Stimulated activated CD4-positive, alpha-beta T cell treated with anti-CD3 and anti-CD28 coated beads, Interleukin-12 subunit alpha, Interleukin-12 subunit beta, amount 100 ng/mL, for 48 hours (primary cell): ENCODE results near the gene ANO3.

Source experiments
- DNase-seq, 3 donors: peaks; one replicate each; pipeline ENCODE4 v3.0.0-alpha.2; 2020; ENCODE audit warnings: low read depth in 2 of 3, low spot score in 1 of 3

ANO3 gene

DNA sequence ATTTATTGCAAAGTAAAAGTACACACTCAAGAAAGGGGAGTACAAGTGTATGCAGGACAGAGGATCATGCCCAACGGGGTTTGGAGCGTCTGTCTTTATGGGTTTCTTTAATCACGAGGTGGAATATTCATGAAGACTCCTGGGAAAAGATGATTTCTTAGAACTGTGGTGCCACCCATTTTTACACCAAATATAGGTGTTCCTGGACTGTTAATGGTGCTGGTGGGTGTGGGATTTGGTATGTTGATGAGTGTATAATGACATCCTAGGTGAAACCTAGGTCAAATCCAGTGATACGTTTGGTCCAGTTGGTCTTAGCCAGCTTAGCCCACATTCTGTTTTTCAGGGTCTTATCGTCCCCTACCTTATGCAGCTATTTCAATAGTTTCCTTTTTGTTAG lies 21.1 kb downstream of the ANO3 start:
- no peak for DNase-seq

DNA sequence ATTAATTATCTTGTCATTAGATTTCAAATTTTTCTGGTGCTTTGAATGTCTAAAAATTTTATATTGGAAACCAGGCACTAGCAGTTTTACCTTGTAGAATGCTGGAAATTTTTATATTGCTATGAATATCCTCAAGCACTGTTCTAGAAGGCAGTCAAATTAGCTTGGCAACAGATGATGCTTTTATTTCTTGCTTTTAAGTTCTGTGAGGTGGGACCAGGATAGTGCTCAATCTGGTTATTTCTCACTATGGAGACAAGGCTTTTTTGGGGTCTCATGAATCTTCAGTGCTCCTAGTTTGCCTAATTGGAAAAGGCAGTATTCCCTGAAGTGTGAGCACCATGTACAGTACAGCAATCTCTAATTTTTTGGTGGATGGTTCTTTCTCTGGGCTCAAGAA lies 27.1 kb downstream of the ANO3 start:
- DNase-seq, result no peak

DNA sequence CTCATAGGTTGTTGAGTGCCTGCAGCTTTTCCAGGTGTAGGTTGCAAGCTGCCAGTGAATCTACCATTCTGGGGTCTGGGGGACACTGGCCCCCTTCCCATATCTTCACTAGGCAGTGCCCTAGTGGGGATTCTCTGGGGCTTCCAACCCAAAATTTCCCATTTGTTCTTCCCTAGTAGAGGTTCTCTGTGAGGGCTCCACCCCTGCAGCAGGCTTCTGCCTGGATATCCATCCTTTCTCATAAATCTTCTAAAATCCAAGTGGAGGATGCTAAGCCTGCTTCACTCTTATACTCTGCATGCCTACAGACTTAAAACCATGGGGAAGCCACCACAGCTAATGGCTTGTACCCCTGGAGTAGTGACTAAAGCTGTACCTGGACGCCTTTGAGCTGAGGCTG lies 33.4 kb downstream of the ANO3 start:
- DNase-seq, result no peak

DNA sequence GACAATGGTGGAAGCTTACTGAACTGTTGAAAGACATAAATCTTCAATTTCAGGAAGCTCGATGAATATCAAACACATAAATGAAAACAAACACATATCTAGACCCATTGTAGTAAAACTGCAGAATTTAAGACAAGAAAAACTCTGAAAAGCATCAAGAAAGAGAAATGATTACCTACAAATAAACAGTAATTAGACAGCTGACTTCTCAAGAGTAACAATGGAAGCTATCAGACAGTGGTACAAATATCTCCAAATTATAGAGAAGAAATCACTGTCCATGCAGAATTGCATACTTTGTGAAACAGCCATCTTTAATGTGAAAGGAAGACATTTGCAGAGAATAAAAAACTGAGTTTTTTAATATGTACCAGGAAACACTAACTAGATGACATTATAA lies 45.7 kb downstream of the ANO3 start:
- DNase-seq, result no peak

DNA sequence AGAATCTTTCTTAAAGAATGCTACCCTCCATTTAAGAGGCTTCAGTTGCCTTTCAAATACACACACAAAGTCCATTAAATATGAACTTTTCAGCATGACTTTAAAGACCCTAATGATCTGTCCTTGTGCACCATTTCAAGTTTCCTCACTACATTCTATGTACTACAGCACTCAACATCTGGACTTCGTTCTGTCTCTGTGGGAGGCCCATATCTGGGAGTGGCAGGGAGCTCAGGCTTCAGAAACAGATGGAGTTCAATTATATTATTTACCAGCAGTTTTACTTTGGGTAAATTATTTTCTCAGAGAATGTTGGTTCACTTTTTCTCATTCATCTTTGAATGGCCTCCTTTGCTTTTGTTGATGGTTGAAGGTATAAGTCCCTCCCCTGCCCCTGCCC lies 67.4 kb downstream of the ANO3 start:
- DNase-seq, result no peak

DNA sequence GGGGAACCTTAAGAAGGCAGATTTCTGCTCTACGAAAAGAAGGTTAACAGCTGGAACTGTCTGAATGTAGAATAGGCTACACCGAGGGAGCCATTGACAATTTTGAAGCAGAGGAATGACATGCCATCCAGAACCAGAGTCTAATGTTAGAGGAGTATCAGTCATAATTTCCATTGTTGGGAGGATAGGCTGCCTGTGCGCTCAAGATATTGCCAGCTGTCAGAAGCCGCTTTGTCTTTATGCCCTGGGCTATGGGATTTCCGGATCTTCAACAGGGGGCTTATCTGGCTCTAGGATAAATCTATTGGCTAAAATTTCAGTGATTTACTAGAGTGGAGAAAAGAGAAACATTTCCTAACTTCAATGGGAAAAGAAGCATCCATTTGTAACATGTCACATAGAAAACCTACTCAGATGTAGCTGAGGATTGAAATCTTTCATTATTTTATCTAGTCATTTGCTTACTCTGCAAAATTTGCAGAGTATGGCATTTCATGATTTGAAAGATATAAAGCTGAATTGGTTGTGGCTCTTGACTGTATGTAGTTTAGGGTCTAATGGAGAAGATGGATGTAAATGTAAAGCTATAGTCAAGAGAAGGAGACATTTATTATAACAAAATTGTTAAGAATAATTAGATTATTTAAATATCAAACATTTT lies 78.9 kb downstream of the ANO3 start:
- DNase-seq, result no peak

DNA sequence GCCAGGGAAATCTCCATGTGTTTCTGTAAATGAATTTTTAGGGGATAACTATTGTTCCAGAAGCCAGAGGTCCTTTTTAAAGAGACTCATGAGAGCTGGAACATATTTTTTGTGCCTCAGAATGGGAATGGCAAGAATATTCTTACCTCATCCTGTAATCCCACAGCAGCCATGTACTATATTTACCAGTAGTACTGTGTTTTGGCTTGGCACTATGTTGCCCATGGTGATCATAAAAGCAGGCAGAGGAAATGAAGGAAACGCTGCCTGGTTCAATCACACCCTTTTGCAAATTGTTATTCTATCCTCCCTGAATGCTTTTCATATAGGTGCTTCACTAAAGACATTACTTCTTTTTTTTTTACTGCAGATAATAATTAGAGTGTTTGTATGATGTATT lies 81.0 kb downstream of the ANO3 start:
- DNase-seq, result no peak

DNA sequence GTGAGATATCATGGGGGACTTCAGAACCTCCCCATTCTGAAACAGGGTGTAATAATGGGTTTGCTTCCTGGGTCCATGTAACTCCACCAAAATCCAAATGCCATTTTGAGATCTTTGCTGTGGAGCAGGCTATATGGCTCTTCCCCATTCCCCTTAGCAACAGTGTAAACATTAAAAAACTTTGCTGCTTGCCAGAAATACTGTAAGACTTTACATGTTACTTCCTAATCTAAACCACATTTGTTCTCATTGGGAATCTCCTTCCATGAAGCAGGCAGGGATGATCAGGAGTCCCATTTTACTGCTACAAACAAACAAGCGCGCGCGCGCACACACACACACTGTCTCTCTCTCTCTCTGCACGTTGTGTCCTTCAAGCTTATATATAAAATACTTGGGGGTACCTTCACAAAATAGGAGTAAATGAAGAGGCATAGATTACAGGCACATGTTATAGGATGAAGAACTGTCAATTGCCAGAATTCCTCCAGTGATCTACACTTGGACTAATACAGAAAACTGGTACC lies 86.5 kb downstream of the ANO3 start:
- DNase-seq, result no peak

DNA sequence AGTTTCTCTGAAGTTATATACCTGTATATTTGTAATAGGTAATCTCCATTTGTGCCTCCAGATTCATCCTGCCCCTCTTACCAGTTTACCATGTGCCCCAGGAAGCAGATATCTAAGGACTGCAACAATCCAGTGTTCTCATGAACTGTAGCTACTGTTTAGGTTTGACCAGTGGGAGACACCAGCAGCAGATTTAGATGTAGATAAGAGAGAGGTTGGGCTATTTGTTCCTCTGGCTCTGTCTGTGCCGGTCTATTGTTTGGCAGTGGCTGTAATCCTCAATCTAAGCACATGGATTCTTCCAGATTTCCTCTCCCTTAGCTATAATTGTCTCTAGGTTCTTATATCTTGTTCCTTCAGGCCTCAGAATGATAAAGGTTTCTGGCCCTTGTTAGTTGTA lies 88.4 kb downstream of the ANO3 start:
- no peak for DNase-seq

DNA sequence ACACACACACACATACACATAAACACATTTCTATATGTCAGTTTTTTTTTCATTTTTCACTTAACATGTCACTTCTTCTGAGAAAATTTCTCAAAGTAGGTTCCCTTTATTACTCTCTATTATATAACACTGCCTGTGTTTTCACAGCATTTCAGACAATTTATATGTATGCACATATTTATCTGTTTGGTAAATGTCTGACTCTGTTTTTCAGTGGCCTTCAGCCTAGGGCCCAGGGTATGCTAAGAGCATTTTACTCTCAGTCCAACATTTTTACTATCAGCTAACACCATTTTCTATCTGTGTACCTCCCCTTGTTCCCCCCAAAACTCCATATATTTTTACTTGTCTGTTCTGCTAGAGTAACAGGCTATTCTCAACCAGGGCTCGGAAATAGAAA lies 92.3 kb downstream of the ANO3 start:
- DNase-seq, result no peak

DNA sequence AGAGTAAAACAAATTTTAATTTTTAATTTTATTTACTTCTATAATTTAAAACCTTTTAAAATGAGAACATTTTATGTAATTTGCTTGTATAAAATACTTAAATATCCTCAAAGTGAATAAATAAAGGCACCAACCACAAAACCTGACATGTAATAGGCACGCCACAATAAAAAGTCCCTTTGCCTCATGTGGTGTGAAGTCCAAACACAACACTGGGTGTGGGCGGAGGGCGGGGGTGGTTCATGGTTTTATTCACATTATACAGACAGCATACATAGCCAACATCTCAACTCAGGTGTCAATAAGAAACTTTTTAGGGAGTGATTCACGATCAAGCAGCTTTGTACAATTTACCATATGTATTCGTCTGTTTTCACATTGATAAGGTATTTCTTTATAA lies 107.9 kb downstream of the ANO3 start:
- DNase-seq, result no peak

DNA sequence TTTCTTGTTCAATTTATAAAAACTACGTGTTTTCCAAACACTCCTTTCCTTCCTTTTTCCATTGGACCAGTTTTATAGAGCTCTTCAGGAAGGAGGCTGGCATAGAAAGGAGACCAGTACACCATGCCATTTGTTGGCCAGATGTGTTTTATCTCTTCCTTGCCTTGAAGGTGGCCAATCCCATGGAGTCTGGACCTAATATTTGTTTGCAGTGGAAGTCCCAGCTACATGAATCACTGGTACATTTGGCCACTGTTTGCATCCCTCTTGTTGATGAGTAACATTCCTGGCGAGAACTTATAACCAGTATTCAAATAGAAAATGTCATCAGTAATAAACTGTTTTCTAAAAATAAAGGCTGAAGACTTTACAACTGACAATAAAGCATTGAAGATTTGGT lies 110.2 kb downstream of the ANO3 start:
- no peak for DNase-seq

DNA sequence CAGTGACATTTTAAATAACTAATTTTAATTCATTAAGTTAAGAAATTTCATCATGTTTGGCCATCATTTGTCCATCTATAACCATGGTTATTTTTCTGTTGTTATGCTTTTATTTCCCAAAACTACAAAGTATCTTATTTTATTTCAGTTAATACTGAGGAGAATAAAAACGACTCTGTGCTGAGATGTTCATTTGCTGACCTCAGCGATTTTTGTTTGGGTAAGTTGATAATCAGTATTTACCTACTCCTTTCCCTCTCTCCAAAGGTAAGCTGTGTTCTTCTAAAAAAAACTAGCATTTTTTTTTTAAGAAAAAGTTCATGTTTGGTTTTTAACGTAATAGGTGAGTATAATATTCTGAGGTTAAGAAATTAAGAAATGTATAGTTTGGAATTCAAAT lies 111.7 kb downstream of the ANO3 start:
- DNase-seq, result no peak

DNA sequence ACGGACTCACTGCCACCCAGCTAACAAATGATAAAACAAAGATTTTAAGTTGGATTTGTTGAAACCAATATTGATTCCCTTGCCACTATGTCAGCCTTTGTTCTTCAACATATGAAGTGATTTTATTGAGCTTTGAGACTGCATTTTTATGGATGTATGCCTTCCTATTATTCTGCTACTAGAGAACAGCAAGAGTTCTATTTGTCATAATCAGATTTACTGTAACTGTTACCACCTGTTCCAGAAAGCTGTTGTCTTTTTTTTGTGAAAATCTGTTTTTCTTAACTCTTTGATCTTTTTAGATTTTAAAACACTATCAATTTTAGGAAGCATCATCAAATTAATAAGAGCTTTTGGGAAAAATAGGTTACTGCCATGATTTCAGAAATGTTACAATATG lies 125.7 kb downstream of the ANO3 start:
- DNase-seq, result no peak

DNA sequence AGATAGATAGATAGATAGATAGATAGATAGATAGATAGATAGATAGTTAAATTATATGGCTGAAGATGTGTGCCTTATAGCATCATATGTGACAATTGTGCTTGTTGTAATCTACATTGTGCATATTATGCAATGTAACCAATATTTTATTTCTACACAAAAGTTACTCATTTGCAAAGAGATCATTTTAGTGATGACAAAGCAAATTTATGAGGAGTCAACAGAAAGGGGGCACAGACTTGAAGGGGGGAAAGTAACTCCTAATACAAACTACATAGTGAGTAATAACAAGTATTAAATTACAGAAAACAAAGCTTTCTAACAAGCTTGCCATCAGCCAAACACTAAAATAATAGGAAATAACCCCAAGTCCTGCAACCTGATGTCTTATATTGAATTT lies 133.3 kb downstream of the ANO3 start:
- no peak for DNase-seq

DNA sequence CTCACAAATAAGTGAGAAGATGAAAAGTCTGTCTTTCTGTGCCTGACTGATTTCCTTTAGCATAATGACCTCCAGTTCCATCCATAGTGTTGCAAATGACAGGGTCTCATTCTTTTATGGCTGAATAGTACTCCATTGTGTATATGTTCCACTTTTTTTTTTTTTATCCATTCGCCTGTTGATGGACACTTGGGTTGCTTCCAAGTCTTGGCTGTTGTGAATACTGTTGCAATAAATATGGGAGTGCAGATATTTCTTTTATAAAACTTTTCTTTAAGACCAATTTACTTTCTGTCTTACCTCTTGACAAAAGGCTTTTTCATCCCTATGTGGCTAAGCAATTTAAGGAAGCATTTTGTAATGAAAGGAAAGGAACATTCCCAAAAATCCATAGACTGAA lies 135.6 kb downstream of the ANO3 start:
- DNase-seq, result no peak

DNA sequence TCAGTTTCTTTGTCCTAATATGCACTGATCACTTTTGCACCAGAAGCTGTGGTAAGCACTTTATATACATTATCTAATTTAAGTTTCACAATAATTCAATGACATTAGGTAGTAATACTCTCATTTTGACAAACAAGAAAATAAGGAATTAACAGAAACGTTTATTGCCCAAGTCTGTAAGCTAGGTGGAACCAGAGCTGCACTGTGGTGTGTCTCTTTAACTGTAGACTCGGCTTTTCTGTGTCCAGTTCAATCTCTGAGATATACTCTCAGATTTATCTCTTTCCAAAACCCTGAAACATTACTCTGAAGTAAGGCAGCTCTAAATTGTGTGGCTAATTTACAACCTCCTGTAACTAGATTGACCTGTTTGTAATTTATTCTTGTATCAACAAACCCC lies 139.1 kb downstream of the ANO3 start:
- no peak for DNase-seq

DNA sequence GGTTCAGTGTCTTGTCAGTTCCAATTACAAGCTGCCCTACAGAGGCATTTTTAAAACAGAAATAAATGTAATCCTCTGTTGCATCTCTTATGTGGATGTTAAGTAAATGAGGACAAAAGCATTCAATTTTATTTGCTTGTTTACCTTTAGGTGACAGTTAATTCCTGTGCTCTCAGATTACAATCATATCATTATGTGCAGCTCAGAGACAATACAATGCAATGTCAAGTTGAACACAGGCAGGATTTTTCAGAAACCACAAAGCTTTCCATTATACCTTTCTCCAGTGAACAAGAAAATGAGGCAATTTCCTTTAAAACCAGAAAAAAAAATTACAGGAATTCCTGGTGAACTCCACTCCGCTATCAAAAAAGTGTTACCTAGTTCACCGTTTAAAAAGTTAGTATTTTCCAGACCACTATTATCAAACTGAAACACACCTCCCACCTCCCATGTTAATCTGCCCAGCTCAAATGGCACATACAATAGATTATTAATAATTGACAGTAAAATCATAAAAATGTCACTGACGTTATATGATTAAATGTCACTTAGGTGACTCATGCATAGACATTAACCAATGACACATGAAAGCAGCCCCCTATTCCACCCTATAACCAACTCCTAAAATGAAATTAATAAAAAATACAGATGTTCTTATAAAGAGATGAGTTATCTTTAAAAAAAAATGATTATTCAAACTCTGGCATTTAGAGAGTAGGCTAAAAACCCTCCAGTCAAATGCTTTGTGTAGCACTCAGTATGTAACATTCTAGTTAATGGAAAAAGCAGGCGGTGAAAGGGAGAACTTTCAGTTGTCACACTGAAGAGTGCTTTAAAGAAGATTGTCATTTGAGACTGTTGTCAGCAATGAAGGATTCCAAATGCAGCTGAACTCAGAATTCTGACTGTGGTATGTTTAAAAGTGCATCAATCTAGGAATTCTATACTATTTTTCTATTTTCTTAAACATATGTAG lies 141.6 kb downstream of the ANO3 start:
- DNase-seq, result no peak

DNA sequence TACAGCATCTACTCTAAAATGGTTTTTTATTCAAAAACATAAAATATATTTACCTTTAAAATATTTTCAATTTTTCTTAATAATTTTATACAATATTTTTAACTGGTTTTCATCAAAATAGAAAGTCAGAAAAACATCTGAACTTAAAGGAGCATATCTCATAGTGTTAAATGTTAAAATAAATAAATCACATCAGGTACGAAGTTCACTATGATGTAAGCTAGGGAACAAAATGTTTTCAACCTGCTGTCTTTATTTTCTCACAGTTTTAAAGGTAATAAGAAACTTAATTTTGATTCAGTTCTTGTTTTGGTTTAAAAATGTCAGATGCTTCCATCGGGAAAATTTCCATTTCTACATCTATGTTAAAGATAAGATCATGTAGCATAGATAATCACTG lies 142.5 kb downstream of the ANO3 start:
- no peak for DNase-seq

DNA sequence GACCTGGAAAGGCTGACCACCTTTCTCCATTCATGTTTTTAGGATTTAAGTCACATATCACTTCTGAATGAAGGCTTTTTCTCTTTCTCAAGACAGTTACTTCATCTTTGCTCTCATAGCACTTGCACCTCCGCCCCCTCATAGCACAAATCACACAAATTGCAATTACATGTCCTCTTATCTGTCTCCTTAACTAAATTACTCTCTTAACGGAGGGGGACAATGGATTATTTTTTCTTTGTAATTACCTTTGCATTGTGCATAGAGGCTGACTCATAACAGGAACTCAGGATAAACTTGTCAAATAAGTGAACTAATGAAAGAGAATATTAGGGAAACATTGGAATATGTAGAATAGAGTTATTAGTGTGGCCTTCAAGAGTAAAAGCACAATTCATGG lies 145.5 kb downstream of the ANO3 start:
- no peak for DNase-seq

DNA sequence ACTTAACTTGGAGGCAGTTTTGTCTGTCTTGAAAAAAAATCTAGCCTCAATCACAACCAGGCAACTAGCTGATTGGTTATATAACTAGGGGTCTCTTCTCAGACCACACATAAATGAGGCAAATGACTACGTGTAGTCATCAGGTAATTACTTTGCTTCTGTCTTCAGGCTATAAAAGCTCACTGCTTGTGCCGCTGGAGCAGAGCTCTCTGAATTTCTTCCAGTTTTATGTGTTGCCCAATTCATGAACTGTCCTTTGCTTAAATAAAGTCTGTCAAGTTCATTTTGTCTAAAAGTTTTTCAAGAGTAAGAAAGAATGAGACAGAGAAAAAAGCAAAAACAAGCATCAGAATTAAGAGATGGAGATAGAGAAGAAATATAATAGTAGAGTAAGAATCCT lies 146.8 kb downstream of the ANO3 start:
- DNase-seq, result no peak

DNA sequence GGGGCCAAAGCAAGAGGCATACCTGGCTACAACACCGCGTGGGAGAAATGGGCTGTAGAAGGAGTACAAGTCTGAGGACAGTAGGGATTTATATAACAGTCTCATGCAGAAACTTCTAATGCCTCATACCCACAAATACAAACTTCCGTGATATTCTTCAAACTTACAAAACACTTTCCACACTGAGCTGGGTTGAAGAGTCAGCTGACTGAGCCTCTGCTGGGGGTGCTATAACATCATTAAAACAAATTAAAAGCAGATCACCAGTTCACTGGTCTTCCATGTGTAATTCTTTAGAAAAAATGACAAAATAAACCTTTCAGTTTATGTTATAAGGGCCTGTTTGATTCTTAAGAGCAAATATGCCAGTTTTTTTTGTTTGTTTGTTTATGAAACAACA lies 148.1 kb downstream of the ANO3 start:
- no peak for DNase-seq
